Body of pancreas (tissue), 4 donors: Measurements from ENCODE around the gene DUOXA1. TPM values are rescaled to one million over a fixed set of nuclear protein-coding genes. Genes with fewer than 3 reads are reported as not detected.

Source experiments
- ATAC-seq: fragments of 150-250 bp; one replicate; pipeline ENCODE4 v1.9.1; 2016
- DNase-seq, 4 donors: peaks; one replicate each; pipeline ENCODE4 v3.0.0-alpha.2; 2019
- H3K27ac ChIP-seq, 4 donors: fragments of 200-600 bp; sonication (generic); 1 replicate in 3 of 4; 2 replicates in 1 of 4; pipeline versions ENCODE4 v1.5.1 to v1.6.1; 2016 to 2019; ENCODE audit warnings: mild to moderate bottlenecking in 1 of 4, mixed read lengths in 1 of 4, moderate library complexity in 1 of 4
- H3K27me3 ChIP-seq, 2 donors: fragments of 200-600 bp; sonication (generic); one replicate each; pipeline ENCODE4 v1.6.0; 2016; ENCODE audit warnings: mild to moderate bottlenecking in 1 of 2
- H3K36me3 ChIP-seq, 2 donors: fragments of 200-600 bp; sonication (generic); replicated peaks in 1 of 2; 2 replicates each; pipeline ENCODE4 v1.5.1; 2016; ENCODE audit warnings: low read depth in 2 of 2; ENCODE audit not compliant: insufficient read depth in 1 of 2
- H3K4me1 ChIP-seq: fragments of 200-600 bp; sonication (generic); one replicate; pipeline ENCODE4 v1.6.0; 2016
- H3K4me3 ChIP-seq, 2 donors: fragments of 200-600 bp; sonication (generic); 1 replicate in 1 of 2; 2 replicates in 1 of 2; pipeline ENCODE4 v1.5.1; 2016 to 2019
- H3K9me3 ChIP-seq, 3 donors: fragments of 200-600 bp; sonication (generic); 1 replicate in 2 of 3; 2 replicates in 1 of 3; pipeline ENCODE4 v1.5.1; 2016
- CTCF ChIP-seq, 7 experiments: fragments of 450-650 bp in 4 of 7; fragments of 200-600 bp in 3 of 7; sonication (generic) in 3 of 7; IDR thresholded peaks; one replicate each; pipeline ENCODE4 v1.5.1; 2016 to 2019; ENCODE audit warnings: antibody characterized with exemption in 7 of 7
- POLR2A ChIP-seq, 3 donors: fragments of 450-650 bp; IDR thresholded peaks; one replicate each; pipeline ENCODE4 v1.6.1; 2016; ENCODE audit warnings: antibody characterized with exemption in 3 of 3, mild to moderate bottlenecking in 2 of 3
- WGBS, 2 donors: methylation state at CpG; one replicate each; pipeline ENCODE4 v1.1.5; 2017; 5-methylcytosine and 5-hydroxymethylcytosine counted together
- intact Hi-C: fragments of 100-400 bp; cut with DNase I; formaldehyde crosslinking; loops from one replicate; pipeline ENCODE4 v1.15.1; 2023
- total RNA-seq, 2 donors: library from RNA; depleted of rRNA; stranded (reverse); fragments of >200 nt; gene quantifications; one replicate each; pipeline ENCODE4 v1.1.0, GENCODE V29; 2016

The DUOXA1 gene
- total RNA-seq, 2 donors from 2014 or later: not detected

- 58 to 63% methylated on average over 4 of the region's 4 CpGs for WGBS, 2 donors
- Histone ChIP-seq H3K4me1 (no peaks in the 10 kb centered on the region), H3K27ac (no peak overlapping the region), H3K9me3 (no peaks in the 10 kb centered on the region), H3K4me3 (no peak overlapping the region), H3K27me3 (no peaks in the 10 kb centered on the region), H3K36me3 (no peaks in the 10 kb centered on the region)
- intact Hi-C loops: no loop called here
- ATAC-seq: no peak
- no peak for DNase-seq
- TF ChIP-seq CTCF (IDR thresholded peaks at IDR 0.05) (no peak), POLR2A (IDR thresholded peaks at IDR 0.05) (no peak)
Observed at GRCh38 chr15:45146405-45146804, 16.7 kb upstream of the DUOXA1 start.

GRCh38 chr15:45144775-45145174 is 15.1 kb upstream of the DUOXA1 start:
- no peak for ATAC-seq
- no peak for DNase-seq
- Histone ChIP-seq H3K36me3 (no peaks in the 10 kb centered on the region), H3K27me3 (no peaks in the 10 kb centered on the region), H3K4me3 (no peak overlapping the region), H3K9me3 (no peaks in the 10 kb centered on the region), H3K27ac (no peak overlapping the region), H3K4me1 (no peaks in the 10 kb centered on the region)
- TF ChIP-seq CTCF (IDR thresholded peaks at IDR 0.05): no peak
- intact Hi-C loops: no loop called here
- 56 to 78% methylated on average over 6 to 9 of the region's 9 CpGs for WGBS, 2 donors

GRCh38 chr15:45143946-45144345 is 14.3 kb upstream of the DUOXA1 start:
- no peak overlapping the region for H3K4me3 ChIP-seq
- H3K4me1 ChIP-seq: no peaks in the 10 kb centered on the region
- 80 to 100% methylated on average over 1 to 11 of the region's 11 CpGs for WGBS, 2 donors
- TF ChIP-seq POLR2A (IDR thresholded peaks at IDR 0.05) (no peak), CTCF (IDR thresholded peaks at IDR 0.05) (no peak)
- H3K27ac ChIP-seq: no peak overlapping the region
- H3K27me3 ChIP-seq: no peaks in the 10 kb centered on the region
- H3K9me3 ChIP-seq: no peaks in the 10 kb centered on the region
- intact Hi-C loops: no loop called here
- ATAC-seq (no peak), DNase-seq (no peak)
- H3K36me3 ChIP-seq: no peaks in the 10 kb centered on the region

GRCh38 chr15:45143056-45143455 is 13.4 kb upstream of the DUOXA1 start:
- no peak for ATAC-seq
- Histone ChIP-seq H3K4me3 (no peak overlapping the region), H3K27ac (no peak overlapping the region), H3K9me3 (no peaks in the 10 kb centered on the region), H3K27me3 (no peaks in the 10 kb centered on the region), H3K4me1 (no peaks in the 10 kb centered on the region), H3K36me3 (no peaks in the 10 kb centered on the region)
- TF ChIP-seq POLR2A (IDR thresholded peaks at IDR 0.05): no peak
- TF ChIP-seq CTCF (IDR thresholded peaks at IDR 0.05): no peak
- DNase-seq: no peak
- intact Hi-C loops: no loop called here
- WGBS, 2 donors: 79 to 88% methylated on average over 4 to 7 of the region's 7 CpGs

GRCh38 chr15:45141386-45141785 is 11.7 kb upstream of the DUOXA1 start:
- no peak for ATAC-seq
- no peaks in the 10 kb centered on the region for H3K9me3 ChIP-seq
- H3K4me3 ChIP-seq: no peak overlapping the region
- intact Hi-C loops: no loop called here
- WGBS, 2 donors: 83 to 100% methylated on average over 2 to 5 of the region's 5 CpGs
- TF ChIP-seq CTCF (IDR thresholded peaks at IDR 0.05): no peak
- no peak for TF ChIP-seq POLR2A (IDR thresholded peaks at IDR 0.05)
- H3K36me3 ChIP-seq: no peaks in the 10 kb centered on the region
- H3K27ac ChIP-seq: no peak overlapping the region
- H3K4me1 ChIP-seq: no peaks in the 10 kb centered on the region
- no peak for DNase-seq
- H3K27me3 ChIP-seq: peaks cover 0 to 2% of the 10 kb centered on the region in 2 donors
